ENCODE data around the gene CHD9NB. TPM values are rescaled to one million over a fixed set of nuclear protein-coding genes. Genes with fewer than 3 reads are reported as not detected.

Gene CHD9NB
- 0.42 and 1.3 TPM in 2 replicates for total RNA-seq

DNA sequence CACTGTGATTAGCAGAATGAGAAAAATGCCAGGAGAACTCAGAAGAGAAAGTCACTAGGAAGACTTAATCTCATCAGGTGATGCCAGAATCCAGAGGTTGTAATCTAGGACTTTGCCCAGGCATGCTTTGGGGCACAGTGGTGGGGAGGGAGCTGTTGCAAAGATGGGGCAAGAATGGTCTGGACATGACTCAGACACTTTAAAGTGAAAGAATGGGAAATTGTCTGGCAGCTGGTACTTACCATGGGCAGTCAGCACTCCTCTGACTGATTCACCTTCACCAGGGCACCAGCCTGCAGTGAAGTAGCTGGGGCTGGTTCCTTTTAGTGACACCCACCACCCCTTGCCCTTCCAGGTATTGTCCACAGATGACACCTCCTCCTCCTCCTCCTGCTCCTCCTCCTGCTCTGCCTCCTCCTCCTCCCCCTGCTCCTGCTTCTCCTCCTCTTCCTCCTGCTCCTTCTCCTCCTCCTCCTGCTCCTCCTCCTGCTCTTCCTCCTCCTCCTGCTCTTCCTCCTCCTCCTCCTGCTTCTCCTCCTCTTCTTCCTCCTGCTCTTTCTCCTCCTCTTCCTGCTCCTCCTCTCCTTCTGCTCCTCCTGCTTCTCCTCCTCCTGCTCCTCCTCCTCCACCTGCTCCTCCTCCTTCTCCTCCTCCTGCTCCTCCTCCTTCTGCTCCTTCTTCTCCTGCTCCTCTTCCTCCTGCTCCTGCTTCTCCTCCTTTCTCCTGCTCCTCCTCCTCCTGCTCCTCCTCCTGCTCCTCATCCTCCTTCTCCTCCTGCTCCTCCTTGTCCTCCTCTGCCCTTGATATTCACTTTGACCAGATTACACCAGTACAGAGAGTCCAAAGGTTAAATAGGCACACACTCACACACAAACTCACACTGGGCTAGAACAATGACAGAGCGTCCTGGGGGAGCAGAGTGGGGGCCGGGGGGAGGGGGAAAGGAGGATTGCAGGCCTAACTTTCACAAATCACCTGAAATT, at the start of gene CHD9NB:
CHD9NB (minus strand) TSS at position 379 of the 983 bp plus-strand sequence. CDS start 8,739 bp downstream, outside the sequence.

GRCh38 chr16:53054670-53055485, 2.2 kb upstream of the CHD9NB start, which contains the start of gene CHD9:
CHD9 (plus strand) TSS chr16:53054991; CDS start chr16:53156090, 101,099 bp downstream.

Other genes starting within 250 kb of the CHD9NB start
- gene CHD9, start 2.1 kb upstream of the CHD9NB start, total RNA-seq = 18.5 and 23.7 TPM in 2 replicates

Data from airway epithelial cell (primary cell).